ENCODE results near the gene SERF1A.
"Not testable (repeated sequence)": the region's sequence is repeated elsewhere in the genome, so short reads cannot be mapped to it uniquely, and the experiment has no call there.

- not testable (repeated sequence) for TF ChIP-seq CTCF, POLR2A (IDR thresholded peaks at IDR 0.05)
Measured at GRCh38 chr5:70900533-70901271, at the start of gene SERF1A.
